GM21619 (cell line): ENCODE data around the gene SHROOM3.
"Not testable (repeated sequence)": the region's sequence is repeated elsewhere in the genome, so short reads cannot be mapped to it uniquely, and the experiment has no call there.

ENCODE experiments used
- ATAC-seq: cut with Tn5 transposase; IDR thresholded peaks from one replicate; pipeline ENCODE4 v1.9.1; 2021; ENCODE audit not compliant: unreplicated experiment

SHROOM3 gene

DNA sequence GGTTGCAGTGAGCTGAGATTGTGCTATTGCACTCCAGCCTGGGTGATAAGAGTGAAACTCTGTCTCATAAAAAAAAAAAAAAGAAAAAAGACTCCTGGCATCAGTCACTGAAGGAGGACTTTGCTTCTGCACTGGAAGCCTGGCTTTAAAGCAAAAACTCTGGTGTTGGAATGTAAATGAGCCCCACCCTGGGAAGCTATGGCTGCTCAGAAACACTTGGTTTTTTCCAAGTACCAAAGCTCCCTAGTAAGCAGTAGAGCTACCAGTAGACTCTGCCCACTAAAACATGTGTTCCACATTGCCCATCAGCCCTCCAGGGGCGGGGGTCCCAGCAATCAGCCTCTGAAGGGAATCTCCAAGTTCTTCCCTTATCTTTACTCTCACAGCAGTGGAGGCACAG is 154.4 kb downstream of the SHROOM3 start:
- no peak for ATAC-seq

DNA sequence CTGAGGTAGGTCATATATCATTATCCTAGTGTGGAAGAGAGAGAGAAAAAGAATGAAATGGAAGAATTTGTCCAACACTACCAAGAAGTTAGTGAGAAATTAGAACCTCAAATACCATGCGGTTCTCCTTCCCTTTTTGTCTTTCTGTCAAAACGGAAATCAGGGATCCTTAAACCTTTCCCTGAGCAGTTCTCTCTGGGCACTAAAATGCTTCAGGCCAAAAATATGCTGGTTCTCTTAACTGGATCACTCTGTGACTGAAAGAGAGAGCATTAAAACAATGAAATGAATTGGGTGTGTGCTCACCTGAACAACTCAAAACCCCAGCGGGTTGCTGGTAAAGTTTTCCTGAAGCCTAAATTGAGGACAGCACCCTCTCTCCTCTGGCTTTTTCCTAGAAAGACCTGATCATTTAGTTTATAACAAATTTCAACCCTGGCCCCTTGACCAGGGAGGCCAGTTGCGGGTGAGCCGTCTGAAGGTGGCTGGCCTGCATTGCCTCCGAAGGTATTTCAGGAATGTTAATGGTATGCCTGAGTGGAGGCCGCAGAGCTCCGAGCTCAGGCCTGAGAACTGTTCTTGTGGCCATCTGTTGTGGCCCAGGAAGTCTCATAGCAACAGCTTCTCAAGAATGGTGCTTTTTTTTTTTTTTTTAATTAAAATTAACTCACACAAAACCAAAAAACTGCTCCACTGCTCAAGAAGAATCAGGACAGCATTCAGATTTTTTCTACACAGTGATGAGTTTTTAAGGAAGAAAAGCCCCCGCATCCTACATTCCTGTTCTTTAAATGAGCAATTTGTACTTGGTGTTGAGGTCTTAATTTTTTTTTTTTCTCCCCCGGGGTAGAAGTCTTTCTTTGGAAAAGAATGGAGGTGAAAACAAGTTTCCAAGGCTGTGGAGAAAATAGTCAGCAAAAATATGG is 155.1 kb downstream of the SHROOM3 start:
- no peak for ATAC-seq

DNA sequence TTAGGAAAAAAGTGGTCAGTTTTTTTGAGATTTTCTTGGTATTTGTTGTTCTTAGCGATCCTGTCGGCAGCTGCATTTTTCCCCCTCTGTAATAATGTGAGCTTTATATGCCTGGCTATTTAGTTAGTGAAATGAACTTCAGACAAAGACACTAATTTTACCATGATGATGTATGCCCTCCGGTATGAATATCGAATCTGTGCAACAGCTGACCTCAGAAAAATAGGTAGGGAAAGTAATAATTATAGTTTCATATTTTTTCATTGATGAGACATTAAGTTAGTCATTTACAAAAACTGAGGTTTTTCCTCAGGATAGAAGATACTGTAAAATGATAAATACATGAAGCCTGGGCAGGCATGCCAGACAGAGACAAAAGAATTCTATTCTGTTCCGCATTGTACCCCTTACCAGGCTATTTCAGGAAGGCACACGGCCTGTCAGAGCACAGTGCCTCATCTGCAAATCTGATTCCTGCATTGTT is 155.8 kb downstream of the SHROOM3 start:
- no peak for ATAC-seq

DNA sequence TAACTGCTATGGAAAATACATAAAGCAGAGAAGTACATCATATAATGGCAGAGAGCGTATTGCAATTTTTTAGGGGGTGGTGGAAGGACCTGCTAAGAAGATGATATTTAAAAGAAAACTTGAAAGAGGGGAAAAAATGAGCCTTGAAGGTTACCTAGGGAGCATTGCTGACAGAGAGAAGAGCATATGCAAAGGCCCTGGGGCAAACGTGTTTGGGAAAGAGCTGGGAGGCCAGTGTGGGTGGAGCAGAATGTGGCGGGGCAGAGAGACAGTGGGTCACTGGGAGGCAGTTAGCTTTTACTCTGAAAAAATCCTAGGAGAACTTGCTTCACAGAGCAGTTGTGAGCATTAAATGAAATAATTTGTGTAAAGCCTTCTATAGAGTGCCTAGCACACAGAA is 157.0 kb downstream of the SHROOM3 start:
- ATAC-seq: no peak

DNA sequence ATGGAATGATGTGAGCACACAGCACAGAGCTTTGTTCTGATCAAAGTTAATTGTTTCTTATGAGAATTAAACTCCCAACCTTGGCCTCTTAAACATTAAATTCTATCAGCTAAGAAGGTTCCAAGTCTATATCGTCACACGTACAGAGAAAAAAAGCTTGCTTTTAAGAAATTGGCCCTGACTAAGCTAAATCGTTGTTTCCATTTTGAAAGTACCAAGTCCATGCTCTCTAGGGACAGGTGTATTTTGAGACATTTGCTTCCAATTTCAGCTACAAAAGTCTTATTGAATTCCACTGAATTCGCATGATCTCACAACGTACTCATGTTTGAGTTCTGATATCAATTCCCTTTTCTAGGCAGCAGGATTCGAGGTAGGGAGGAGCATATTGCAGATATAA is 157.4 kb downstream of the SHROOM3 start:
- ATAC-seq: no peak

DNA sequence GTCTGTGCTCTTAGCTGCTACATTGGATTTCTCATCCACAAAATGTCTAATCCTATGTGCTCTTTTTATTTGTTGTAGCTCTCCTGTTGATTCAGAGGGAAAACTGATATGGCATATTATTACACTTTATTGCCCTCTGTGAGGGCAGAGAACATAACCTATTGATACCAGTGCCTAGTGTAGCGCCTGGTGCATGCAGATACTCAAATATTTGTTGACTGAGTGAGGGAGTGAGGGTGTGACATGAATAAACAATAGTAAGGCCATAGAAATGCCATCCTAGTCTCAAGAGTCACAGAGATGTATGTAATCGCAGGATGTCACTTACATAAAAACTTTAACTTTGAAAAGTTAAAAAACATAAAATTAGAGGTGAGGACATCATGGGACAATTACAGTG is 159.1 kb downstream of the SHROOM3 start:
- no peak for ATAC-seq

DNA sequence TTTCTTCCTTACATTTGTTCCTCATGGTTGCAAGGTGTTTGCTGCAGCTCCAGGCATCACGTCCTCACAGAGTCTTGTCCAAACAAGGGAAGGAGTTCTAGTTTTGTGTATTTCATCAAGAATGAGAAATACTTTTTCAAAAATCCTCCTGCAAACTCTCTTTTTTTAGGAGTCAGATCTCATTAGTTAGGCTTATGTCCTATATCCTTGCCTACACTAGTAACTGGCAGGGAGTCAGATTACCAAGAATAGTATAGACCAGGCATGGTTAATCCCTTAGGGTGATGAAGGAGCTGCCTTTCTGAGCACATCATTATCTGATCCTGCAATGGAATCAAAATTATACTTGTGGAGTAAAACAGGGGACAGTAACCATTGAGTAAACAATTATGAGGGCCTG is 160.4 kb downstream of the SHROOM3 start:
- no peak for ATAC-seq

DNA sequence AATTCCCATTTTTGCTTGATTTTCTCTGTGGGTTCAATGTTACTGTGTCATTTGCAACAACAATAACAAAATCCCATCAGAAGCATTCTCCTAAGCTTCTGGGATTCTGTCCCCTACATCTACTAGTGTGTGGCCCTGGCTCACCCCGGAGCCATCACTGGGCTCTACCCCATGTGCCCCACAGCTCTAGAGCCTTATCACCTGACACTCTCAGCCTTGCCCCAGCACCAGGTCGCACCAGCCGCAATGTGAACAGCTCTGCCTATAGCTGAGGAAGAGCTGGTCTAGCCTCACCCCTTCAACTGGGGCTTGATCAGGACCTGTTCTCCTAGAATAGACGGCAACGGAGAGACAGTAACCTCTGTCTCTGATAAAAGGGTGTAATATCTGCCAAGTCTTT is 161.7 kb downstream of the SHROOM3 start:
- no peak for ATAC-seq

DNA sequence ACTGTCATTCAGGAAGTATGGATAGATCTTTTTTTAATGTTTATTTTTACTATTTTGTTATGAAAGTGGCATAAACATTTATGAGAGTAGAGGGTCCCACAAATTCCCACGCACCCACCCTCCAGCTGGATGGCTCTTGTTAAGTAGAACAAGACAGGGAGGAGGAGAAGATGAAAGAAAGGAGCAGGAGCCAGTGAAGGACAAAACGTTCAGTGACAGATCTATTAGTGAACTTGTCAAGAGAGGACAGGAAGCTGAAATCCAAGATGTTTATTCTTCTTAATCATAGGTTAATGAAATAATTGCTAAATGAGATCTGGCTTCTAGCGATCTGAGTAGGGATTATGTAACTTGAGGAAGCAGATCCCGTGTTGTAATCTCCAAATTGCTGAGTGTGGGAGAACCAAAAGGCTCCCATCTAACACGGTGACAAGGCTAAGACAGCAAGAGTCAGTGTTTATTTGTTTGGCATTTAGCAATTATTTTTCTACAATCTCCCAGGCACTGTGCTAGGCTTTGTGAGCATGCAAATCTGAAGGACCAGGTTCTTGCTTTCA is 162.5 kb downstream of the SHROOM3 start:
- no peak for ATAC-seq

DNA sequence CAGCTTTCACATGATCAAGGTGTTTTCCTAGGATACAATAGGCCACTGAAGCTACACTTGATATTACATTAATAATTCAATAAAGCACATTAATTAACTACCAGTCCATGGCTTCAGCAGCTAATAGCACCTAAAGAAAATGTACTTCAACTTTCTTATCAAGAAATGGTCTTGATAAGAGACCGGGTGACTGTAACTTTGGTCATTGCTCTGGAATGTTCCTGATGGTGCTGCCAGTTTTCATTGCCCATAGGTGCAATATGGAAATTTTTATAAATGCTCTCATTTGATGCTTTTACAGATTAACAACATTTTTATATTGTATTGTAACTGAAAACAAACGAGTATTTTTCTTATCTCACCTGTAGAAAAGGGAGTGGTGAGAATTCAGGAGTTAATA is 165.4 kb downstream of the SHROOM3 start:
- no peak for ATAC-seq

DNA sequence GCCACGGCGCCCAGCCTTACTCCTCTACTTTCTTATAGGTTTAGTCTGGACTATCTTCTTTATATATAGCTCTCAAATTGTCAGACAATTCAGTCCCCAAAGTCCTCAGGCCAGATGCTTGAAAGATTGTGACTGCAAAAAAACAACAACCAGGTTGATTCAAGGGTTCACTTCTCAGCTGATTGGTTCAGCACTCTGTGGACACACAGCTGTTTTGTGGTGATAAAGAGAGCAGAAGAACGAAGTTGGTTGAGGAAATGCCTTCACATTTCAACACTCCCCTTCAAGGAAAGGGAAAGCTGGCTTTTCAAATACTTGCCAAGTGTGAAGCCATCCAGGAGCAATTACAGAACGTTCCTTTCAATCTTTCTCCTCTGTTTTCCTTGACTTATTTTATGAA is 166.8 kb downstream of the SHROOM3 start:
- ATAC-seq: no peak

DNA sequence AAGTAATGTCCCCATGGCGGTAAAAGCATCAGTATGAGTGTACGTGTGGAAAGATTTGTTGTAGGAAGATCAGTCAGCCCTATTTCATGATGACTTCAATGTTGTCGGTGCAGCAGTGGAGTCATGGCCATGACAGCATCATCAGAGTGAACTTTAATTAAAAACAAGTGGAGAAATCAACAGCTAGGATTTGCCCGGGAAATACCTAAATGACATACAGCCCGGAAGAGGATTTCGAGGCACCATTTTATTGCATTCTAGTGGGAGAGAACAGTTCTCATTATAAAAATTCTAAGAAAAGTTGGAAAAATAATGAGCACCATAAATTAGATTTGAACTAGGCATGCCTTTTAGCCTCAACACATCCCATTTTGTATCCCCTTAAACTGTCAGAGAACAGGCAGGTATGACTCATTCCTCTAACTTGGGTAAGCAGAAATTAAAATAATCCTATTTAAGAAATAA is 170.1 kb downstream of the SHROOM3 start:
- ATAC-seq: no peak

DNA sequence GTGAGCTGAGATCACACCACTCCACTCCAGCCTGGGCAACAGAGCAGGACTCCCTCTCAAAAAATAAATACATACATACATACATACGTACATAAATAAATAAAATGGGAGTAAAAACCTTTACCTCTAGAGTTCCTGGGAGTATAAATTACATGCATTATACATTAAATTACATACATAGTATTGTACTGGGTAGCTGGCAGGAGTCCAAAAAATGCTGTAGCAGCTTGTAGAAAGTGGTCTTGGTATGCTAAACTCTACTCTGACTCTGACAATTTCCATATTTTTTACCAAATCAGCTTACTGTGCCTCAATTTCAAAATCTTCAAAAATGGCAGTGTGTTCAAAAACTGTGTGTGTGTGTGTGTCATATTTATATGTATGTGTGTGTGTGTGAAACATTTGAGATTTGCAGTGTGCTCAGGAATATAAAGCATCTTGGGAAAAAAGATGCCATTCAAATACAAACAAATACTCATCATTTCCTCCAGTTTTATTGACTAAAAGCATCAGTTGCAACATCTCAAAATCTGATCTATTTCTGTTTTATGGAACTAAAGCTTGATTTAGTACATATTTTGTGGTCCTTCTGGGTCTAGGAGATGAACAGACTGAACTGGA is 171.7 kb downstream of the SHROOM3 start:
- no peak for ATAC-seq

DNA sequence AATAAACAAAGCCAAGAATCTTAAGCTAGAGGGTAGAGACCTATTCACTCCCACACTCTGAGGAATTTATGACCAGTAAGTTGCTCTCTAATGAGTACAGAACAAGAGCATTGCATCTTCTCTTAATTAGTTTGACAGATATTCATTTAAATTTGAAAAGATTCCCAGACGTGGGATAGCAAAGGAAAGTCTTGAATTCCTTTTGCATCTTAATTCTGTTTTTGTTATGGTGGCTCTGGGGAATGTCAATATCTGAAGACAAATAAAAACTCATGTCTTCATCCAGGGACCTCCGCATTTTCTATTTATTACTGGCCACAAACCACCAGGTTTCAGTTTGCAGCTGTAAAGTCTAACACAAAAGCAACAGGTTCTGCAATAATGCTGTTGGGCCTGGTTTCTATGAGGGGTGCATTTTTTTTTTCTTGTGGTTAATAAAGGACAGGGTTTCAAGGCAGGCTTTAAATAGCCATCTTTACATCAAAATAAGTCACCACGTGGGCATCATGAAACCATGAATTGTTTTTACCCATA is 172.3 kb downstream of the SHROOM3 start:
- ATAC-seq: peak; percentile 97

DNA sequence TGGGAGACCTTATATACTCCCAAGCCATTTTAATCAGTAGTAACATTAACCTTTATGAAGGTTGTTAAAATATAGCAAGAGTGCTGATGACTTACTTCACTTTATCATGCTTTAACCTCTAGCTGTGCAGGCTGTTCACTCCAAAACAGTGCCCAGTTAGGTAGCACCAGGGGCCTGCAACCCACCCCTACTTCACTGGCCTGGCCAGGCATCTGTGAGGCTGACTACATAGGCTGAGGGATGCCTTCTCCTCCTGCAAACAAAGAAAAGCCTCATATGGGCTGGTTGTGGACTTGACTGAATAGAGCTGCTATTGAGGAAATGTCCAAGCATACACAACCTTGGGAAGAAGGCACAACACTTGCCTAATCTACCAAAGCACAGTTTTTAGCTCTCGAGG is 172.8 kb downstream of the SHROOM3 start:
- ATAC-seq: peak; percentile 26

DNA sequence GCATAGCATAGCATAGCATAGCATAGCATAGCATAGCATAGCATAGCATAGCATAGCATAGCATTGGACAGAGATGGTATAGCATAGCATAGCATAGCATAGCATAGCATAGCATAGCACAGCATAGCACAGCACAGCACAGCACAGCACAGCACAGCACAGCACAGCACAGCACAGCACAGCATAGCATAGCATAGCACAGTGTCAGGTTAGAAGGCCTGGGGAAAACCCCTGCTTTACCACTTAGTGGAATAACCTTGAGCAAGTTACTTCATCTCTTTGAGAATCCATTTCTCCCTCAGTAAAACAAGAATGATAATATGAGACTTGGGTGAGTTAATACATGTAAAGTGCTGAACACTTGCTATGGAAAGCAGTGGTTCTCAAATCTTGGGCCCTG is 173.5 kb downstream of the SHROOM3 start:
- ATAC-seq: not testable (repeated sequence)

DNA sequence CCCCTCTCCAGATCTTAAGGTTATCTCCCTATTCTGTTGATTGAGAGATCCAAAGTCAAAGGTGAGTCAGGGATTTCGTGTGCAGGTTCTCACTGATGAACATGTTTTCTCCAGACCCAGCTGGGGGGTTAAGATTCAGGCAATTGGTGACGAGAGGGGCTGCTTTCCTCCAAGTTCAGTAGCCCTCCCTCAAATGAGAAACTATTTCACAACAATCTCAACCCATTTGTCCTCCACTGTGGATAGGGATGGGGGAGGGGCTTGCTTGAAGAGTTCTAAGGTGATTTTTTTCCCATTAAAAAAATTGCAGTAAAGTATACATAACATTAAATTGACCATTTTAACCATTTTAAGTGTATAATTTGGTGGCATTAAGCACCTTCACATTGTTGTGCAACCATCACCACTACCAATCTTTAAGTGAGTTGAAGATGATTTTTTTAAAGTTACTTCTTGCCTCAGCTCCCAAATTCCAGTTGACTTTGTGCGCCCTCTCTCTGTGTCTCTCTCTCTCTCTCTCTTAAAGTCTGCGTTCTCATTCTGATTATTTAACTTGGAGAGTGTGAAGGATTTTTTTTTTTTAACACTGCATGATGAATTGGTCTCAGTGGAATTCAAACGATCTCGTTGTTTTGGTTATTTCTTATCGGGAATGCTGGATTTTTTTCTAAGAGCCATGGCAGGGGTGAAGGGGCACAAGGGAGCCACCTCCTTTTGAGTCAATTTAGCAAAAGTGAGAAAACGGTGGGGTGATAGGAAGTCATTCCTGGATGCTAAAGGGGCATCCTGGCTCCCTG is 175.9 kb downstream of the SHROOM3 start:
- ATAC-seq: no peak

DNA sequence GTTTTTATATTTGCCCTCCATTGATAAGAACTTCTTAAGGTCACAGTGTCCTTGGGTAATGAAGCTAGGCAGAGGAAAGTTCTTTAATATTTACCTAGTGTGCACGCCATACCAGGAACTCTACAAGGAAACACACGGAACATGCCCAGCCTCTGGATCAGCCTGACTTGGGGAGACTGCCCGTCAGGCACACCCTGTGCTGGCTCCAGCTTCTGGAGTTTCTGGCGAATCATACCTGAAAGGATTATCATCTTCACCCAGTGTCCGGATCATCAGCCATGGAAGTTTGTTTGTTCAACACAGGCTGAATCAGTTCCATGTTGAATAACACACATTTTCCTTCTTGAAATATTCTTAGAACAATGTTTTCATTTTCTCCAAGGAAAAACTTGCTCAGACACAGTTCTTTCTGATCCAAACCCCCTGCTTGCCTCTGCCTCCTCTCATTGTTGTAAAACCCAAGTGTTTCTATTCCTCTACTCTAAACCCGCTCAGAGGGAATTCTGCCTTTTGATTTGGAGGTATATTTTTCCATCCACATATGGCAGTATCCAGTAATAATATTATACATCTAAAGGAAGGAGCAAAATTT is 176.7 kb downstream of the SHROOM3 start:
- ATAC-seq: no peak

DNA sequence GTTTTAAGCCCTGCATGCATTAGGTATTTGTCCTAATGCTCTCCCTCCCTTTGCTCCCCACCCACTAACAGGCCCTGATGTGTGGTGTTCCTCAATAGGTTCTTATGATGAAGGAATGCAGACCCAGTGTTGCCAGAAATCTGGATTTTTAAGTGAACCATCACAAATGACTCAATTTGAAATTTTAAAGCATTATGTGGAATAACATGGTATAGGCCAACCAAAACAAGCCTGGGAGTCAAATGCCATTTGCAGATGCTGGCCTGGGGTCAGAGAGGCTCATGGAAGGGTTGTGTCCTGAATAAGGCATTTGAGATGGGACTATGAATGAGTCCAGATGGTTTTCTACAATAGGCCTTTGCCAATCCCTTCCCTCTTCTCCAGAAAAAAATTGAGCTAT is 179.6 kb downstream of the SHROOM3 start:
- no peak for ATAC-seq

DNA sequence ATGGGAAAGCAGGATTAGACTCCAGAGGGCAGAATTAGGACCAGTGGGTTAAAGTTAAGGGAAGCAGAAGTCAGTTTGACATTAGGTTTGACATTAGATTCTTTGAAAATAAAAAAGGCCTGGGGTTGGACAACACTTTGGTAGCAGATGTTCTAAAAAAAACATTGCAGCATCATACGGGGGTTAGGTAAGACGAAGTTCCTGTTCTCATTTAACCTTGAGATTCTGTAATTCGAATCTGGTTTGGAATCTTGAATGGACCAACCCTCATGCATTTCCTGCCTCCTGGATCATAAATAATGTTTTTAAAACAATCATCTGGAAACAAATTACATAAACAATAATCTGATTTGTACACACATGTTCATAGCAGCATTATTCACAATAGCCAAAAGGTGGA is 181.0 kb downstream of the SHROOM3 start:
- no peak for ATAC-seq
